ENCODE results near the gene MANSC4.

The MANSC4 gene

GRCh38 chr12:27778206-27778605 is 1.8 kb downstream of the MANSC4 start:
- peaks cover 7% of the 10 kb centered on the region for H3K36me3 ChIP-seq (ENCODE audit: insufficient read depth, low read length)
- H3K4me1 ChIP-seq (ENCODE audit: control insufficient read depth, insufficient read depth, low read length), result peaks cover 27% of the 10 kb centered on the region
- H3K4me2 ChIP-seq (ENCODE audit: low read length), result no peak overlapping the region
- no peaks in the 10 kb centered on the region for H3K9me3 ChIP-seq (replicated peaks; ENCODE audit: low read length)
- H3K4me3 ChIP-seq (ENCODE audit: low read length), result no peak overlapping the region
- no peak overlapping the region for H3K9ac ChIP-seq (ENCODE audit: low read depth, low read length)
- H3K27me3 ChIP-seq (ENCODE audit: control insufficient read depth, insufficient read depth, low read length), result no peaks in the 10 kb centered on the region

- Histone ChIP-seq H3K9ac (ENCODE audit: low read depth, low read length) (no peak overlapping the region), H3K9me3 (replicated peaks; ENCODE audit: low read length) (no peaks in the 10 kb centered on the region), H3K4me2 (ENCODE audit: low read length) (no peak overlapping the region), H3K27me3 (ENCODE audit: control insufficient read depth, insufficient read depth, low read length) (no peaks in the 10 kb centered on the region), H3K36me3 (ENCODE audit: insufficient read depth, low read length) (peaks cover 3% of the 10 kb centered on the region), H3K4me3 (ENCODE audit: low read length) (no peak overlapping the region), H3K4me1 (ENCODE audit: control insufficient read depth, insufficient read depth, low read length) (peaks cover 28% of the 10 kb centered on the region)
These were observed 2.9 kb downstream of the MANSC4 start for GRCh38 chr12:27777141-27777540.

DNA sequence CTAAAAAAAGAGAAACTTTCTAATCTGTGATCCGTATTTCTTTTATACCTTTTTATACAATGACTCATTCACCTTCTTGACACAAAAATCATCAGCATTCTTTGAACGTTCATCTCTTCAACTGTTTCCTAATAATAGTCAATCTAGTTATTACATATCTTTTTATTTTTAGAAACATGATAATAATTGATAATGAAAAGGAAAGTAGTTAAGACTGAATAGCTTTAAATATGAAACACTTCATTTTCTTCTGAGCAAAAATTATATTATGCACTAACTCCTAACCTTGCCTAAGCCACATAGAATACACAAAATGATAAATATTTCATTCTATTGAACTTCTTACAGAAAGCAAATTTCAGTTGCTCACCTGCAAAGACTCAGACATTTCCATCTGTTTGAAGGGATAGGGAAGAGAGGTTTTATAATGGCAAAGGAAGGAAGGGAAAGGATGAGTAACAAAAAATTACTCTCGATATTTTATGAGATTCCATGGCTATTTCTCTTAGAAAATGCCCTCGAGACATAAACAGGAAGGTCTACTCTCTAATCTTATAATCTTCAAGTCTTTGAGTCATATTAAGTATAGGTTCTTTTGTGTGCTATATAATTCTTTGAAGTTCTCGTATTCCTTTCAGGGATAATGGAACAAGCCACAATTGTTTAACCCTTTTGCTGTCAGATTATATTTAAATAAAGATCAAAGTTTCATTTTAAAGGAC is 7.5 kb downstream of the MANSC4 start:
- no peaks in the 10 kb centered on the region for H3K9me3 ChIP-seq (replicated peaks; ENCODE audit: low read length)
- H3K27me3 ChIP-seq (ENCODE audit: control insufficient read depth, insufficient read depth, low read length), result no peaks in the 10 kb centered on the region
- H3K4me2 ChIP-seq (ENCODE audit: low read length), result no peak overlapping the region
- H3K9ac ChIP-seq (ENCODE audit: low read depth, low read length), result no peak overlapping the region
- no peak overlapping the region for H3K4me3 ChIP-seq (ENCODE audit: low read length)
- peaks cover 6% of the 10 kb centered on the region for H3K4me1 ChIP-seq (ENCODE audit: control insufficient read depth, insufficient read depth, low read length)
- no peaks in the 10 kb centered on the region for H3K36me3 ChIP-seq (ENCODE audit: insufficient read depth, low read length)

- Histone ChIP-seq H3K36me3 (ENCODE audit: insufficient read depth, low read length) (no peaks in the 10 kb centered on the region), H3K27me3 (ENCODE audit: control insufficient read depth, insufficient read depth, low read length) (no peaks in the 10 kb centered on the region), H3K9me3 (replicated peaks; ENCODE audit: low read length) (no peaks in the 10 kb centered on the region), H3K9ac (ENCODE audit: low read depth, low read length) (no peak overlapping the region), H3K4me1 (ENCODE audit: control insufficient read depth, insufficient read depth, low read length) (peaks cover 6% of the 10 kb centered on the region), H3K4me3 (ENCODE audit: low read length) (no peak overlapping the region), H3K4me2 (ENCODE audit: low read length) (no peak overlapping the region)
These were observed 8.3 kb downstream of the MANSC4 start for GRCh38 chr12:27771481-27772327.

GRCh38 chr12:27769142-27769673 is 10.8 kb downstream of the MANSC4 start:
- Histone ChIP-seq H3K4me3 (ENCODE audit: low read length) (no peak overlapping the region), H3K9ac (ENCODE audit: low read depth, low read length) (no peak overlapping the region), H3K4me1 (ENCODE audit: control insufficient read depth, insufficient read depth, low read length) (peaks cover 6% of the 10 kb centered on the region), H3K36me3 (ENCODE audit: insufficient read depth, low read length) (no peaks in the 10 kb centered on the region), H3K27me3 (ENCODE audit: control insufficient read depth, insufficient read depth, low read length) (no peaks in the 10 kb centered on the region), H3K9me3 (replicated peaks; ENCODE audit: low read length) (no peaks in the 10 kb centered on the region), H3K4me2 (ENCODE audit: low read length) (no peak overlapping the region)

- H3K9me3 ChIP-seq (replicated peaks; ENCODE audit: low read length), result no peaks in the 10 kb centered on the region
- no peaks in the 10 kb centered on the region for H3K36me3 ChIP-seq (ENCODE audit: insufficient read depth, low read length)
- H3K4me1 ChIP-seq (ENCODE audit: control insufficient read depth, insufficient read depth, low read length), result no peaks in the 10 kb centered on the region
- no peak overlapping the region for H3K9ac ChIP-seq (ENCODE audit: low read depth, low read length)
- H3K4me3 ChIP-seq (ENCODE audit: low read length), result no peak overlapping the region
- no peak overlapping the region for H3K4me2 ChIP-seq (ENCODE audit: low read length)
- no peaks in the 10 kb centered on the region for H3K27me3 ChIP-seq (ENCODE audit: control insufficient read depth, insufficient read depth, low read length)
These were observed 13.4 kb downstream of the MANSC4 start for GRCh38 chr12:27766587-27766986.

DNA sequence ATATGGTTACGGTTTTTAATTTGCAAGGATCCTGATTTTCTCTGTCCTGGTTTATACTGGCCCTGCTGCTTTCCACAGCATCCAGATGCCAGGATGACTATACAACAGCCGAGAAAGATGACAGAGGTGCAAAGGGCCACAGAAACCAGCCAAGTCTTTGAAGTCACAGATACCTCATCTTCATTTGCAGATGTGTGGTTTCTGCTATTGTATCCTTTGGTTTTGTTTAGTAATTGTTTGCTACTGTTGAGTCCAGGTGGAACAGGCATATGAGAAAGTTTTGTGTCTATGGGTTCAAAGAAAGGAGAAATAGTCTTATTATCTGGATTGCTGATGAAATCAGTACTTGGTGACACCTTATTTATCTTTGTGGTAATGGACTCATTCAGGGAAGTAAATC is 17.3 kb downstream of the MANSC4 start:
- no peak overlapping the region for H3K9ac ChIP-seq (ENCODE audit: low read depth, low read length)
- no peak overlapping the region for H3K4me3 ChIP-seq (ENCODE audit: low read length)
- H3K9me3 ChIP-seq (replicated peaks; ENCODE audit: low read length), result no peaks in the 10 kb centered on the region

GRCh38 chr12:27756670-27757195 is 23.3 kb downstream of the MANSC4 start:
- no peaks in the 10 kb centered on the region for H3K4me1 ChIP-seq (ENCODE audit: control insufficient read depth, insufficient read depth, low read length)
- no peak overlapping the region for H3K4me3 ChIP-seq (ENCODE audit: low read length)
- H3K4me2 ChIP-seq (ENCODE audit: low read length), result no peak overlapping the region
- no peaks in the 10 kb centered on the region for H3K27me3 ChIP-seq (ENCODE audit: control insufficient read depth, insufficient read depth, low read length)
- peaks cover 18% of the 10 kb centered on the region for H3K36me3 ChIP-seq (ENCODE audit: insufficient read depth, low read length)
- no peaks in the 10 kb centered on the region for H3K9me3 ChIP-seq (replicated peaks; ENCODE audit: low read length)
- H3K9ac ChIP-seq (ENCODE audit: low read depth, low read length), result no peak overlapping the region

More for the DNA sequence above, 17.3 kb downstream of the MANSC4 start:
- H3K36me3 ChIP-seq (ENCODE audit: insufficient read depth, low read length), result no peaks in the 10 kb centered on the region
- H3K4me1 ChIP-seq (ENCODE audit: control insufficient read depth, insufficient read depth, low read length), result no peaks in the 10 kb centered on the region
- no peak overlapping the region for H3K4me2 ChIP-seq (ENCODE audit: low read length)
- no peaks in the 10 kb centered on the region for H3K27me3 ChIP-seq (ENCODE audit: control insufficient read depth, insufficient read depth, low read length)

- Histone ChIP-seq H3K36me3 (ENCODE audit: insufficient read depth, low read length) (peaks cover 21% of the 10 kb centered on the region), H3K9ac (ENCODE audit: low read depth, low read length) (no peak overlapping the region), H3K27me3 (ENCODE audit: control insufficient read depth, insufficient read depth, low read length) (no peaks in the 10 kb centered on the region), H3K9me3 (replicated peaks; ENCODE audit: low read length) (no peaks in the 10 kb centered on the region), H3K4me1 (ENCODE audit: control insufficient read depth, insufficient read depth, low read length) (no peaks in the 10 kb centered on the region), H3K4me3 (ENCODE audit: low read length) (no peak overlapping the region), H3K4me2 (ENCODE audit: low read length) (no peak overlapping the region)
These were observed 25.2 kb downstream of the MANSC4 start for GRCh38 chr12:27754795-27755194.

- peaks cover 23% of the 10 kb centered on the region for H3K4me1 ChIP-seq (ENCODE audit: control insufficient read depth, insufficient read depth, low read length)
- H3K4me3 ChIP-seq (ENCODE audit: low read length), result no peak overlapping the region
- no peak overlapping the region for H3K9ac ChIP-seq (ENCODE audit: low read depth, low read length)
- no peaks in the 10 kb centered on the region for H3K9me3 ChIP-seq (replicated peaks; ENCODE audit: low read length)
- no peaks in the 10 kb centered on the region for H3K27me3 ChIP-seq (ENCODE audit: control insufficient read depth, insufficient read depth, low read length)
- H3K36me3 ChIP-seq (ENCODE audit: insufficient read depth, low read length), result peaks cover 25% of the 10 kb centered on the region
- no peak overlapping the region for H3K4me2 ChIP-seq (ENCODE audit: low read length)
These were observed 28.5 kb downstream of the MANSC4 start for GRCh38 chr12:27751386-27752047.

Measured in skeletal muscle satellite cell (primary cell).